DOHH2 (cell line): ENCODE measurements around the gene MAPRE3.

ENCODE experiments used
- H3F3A ChIP-seq: fragments of 200-600 bp; sonication (generic), shearing (Covaris generic); 2 replicates; pipeline ENCODE4 v1.6.0; 2016; ENCODE audit warnings: antibody characterized with exemption, mild to moderate bottlenecking; ENCODE audit not compliant: control insufficient read depth, insufficient read depth
- H3K27ac ChIP-seq: fragments of 200-600 bp; sonication (generic); 2 replicates; pipeline ENCODE4 v1.5.1; 2014; ENCODE audit warnings: low read depth, mild to moderate bottlenecking, low read length, moderate library complexity
- H3K27me3 ChIP-seq: fragments of 200-600 bp; sonication (generic); 2 replicates; pipeline ENCODE4 v1.6.1; 2014; ENCODE audit warnings: mild to moderate bottlenecking, low read length, mixed read lengths; ENCODE audit not compliant: control insufficient read depth
- H3K36me3 ChIP-seq: fragments of 200-600 bp; sonication (generic); 2 replicates; pipeline ENCODE4 v1.6.1; 2014; ENCODE audit warnings: mild to moderate bottlenecking, low read length, moderate library complexity, mixed read lengths; ENCODE audit not compliant: control insufficient read depth
- H3K4me1 ChIP-seq: fragments of 200-600 bp; sonication (generic); 2 replicates; pipeline ENCODE4 v1.6.1; 2014; ENCODE audit warnings: mild to moderate bottlenecking, low read length, mixed read lengths; ENCODE audit not compliant: control insufficient read depth
- H3K4me2 ChIP-seq: fragments of 200-600 bp; sonication (generic); 2 replicates; pipeline ENCODE4 v1.6.0; 2014; ENCODE audit warnings: mild to moderate bottlenecking, low read length, moderate library complexity
- H3K4me3 ChIP-seq: fragments of 200-600 bp; sonication (generic); 2 replicates; pipeline ENCODE4 v1.5.1; 2014; ENCODE audit warnings: mild to moderate bottlenecking, low read length, mixed read lengths
- H3K79me2 ChIP-seq: fragments of 200-600 bp; sonication (generic); 2 replicates; pipeline ENCODE4 v1.6.1; 2014; ENCODE audit warnings: mild to moderate bottlenecking, low read length, mixed read lengths; ENCODE audit not compliant: control insufficient read depth
- H3K9me2 ChIP-seq: fragments of 200-600 bp; sonication (generic); replicated peaks from 2 replicates; pipeline ENCODE4 v1.6.1; 2014; ENCODE audit warnings: mild to moderate bottlenecking, low read length, mixed read lengths; ENCODE audit not compliant: control insufficient read depth
- H3K9me3 ChIP-seq: fragments of 200-600 bp; sonication (generic); 2 replicates; pipeline ENCODE4 v1.6.1; 2014; ENCODE audit warnings: antibody characterized with exemption, low read length, mixed read lengths; ENCODE audit not compliant: control insufficient read depth, insufficient read depth
- H4K20me1 ChIP-seq: fragments of 200-600 bp; sonication (generic); 2 replicates; pipeline ENCODE4 v1.6.0; 2014; ENCODE audit warnings: low read depth, mild to moderate bottlenecking, antibody characterized with exemption, low read length, moderate library complexity; ENCODE audit not compliant: control insufficient read depth, insufficient read depth
- EZH2phosphoT487 ChIP-seq: fragments of 200-600 bp; sonication (generic); IDR thresholded peaks from 2 replicates; pipeline ENCODE4 v1.6.1; 2017; ENCODE audit warnings: borderline replicate concordance, mild to moderate bottlenecking, antibody characterized with exemption, low read length, moderate library complexity, mixed read lengths
- TF ChIP-seq, protein P1 (sequence below): fragments of 200-600 bp; sonication (generic); IDR thresholded peaks from one replicate; pipeline ENCODE4 v1.5.1; 2014; ENCODE audit warnings: antibody characterized with exemption, mild to moderate bottlenecking, low read depth, low read length; ENCODE audit not compliant: poor library complexity, severe bottlenecking

The MAPRE3 gene

DNA sequence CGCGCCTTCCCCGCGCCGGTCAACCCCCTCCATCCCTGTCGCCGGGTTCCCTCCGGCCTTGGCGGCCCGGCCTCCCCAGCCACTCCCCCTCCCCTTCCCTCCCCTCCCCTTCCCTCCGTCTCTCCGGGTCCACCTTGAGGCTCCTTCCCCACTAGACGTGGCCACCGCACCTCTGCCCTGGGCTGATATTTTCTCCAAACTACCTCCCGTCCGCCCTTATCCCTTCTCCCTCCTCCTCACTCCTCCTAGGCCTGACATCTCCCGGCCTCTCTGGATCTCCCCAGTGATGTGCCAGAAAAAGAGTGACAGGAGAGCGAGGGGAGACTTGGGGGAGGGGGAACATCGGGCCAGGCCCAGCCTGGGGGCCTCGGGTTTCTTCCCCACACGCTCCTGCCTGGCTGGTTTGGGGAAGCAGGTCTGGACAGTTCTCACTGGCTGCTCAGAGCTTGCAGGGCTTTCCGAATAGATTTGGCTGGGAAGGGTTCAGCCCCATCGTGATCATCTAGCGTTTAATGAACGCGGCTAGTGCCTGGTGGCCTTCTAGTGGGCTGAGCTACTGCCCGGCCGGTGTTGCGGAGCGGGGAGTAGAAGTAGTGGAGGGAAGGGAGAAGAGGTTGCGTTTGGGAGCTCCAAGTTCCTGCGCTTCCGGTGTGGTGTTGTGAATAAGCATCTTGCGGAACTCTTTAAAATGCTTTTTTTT is 641 bp downstream of the MAPRE3 start:
- peak overlapping the region; percentile 60 for H3K4me3 ChIP-seq
- H4K20me1 ChIP-seq, result no peaks in the 10 kb centered on the region
- peaks cover 7% of the 10 kb centered on the region for H3K4me1 ChIP-seq

DNA sequence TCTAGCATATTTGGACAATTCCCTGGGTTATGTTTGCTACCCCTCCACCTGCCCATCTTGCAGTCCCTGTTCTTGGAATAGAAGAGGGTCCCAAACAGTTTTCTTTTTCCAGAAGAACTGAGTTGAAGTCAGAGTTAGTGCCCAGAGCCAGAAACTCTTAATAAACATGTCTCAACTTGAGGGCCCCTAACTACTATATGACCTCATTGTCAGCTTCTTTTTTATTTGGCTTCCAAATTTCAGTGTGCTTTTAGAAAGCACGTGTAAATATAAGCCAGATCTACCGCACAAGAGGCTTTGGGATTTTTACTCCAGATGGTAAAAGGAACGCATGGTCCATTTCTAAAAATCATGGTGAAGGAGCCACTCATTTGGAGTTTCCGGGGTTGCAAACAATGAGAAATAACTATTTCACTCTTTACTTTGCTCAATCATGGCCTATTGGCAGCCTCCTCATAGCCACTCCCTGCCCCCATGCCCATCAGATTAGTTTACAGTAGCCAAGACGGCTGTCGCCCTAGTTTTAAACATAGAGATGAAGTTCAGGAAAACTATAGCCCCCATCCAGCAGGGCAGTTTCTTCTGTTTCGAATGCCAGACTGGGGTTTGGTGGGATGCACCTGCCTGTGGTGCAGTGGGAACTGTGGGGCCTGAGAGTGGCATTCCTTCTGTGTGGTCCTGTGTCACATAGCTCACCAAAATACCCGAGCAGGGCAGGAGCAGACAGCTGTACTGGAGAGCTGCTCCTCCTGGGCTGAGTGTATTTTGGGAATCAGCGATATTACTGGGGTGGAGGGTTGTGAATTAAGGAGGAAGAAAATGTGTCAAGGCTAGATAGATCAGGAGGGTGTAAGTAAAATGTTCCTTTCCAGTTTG is 1.7 kb downstream of the MAPRE3 start:
- Histone ChIP-seq H3K27me3 (peaks cover 55% of the 10 kb centered on the region), H3K27ac (no peak overlapping the region), H3K36me3 (no peaks in the 10 kb centered on the region), H3K4me1 (peaks cover 7% of the 10 kb centered on the region), H4K20me1 (no peaks in the 10 kb centered on the region), H3K79me2 (no peaks in the 10 kb centered on the region), H3F3A (no peaks in the 10 kb centered on the region), H3K9me3 (no peaks in the 10 kb centered on the region), H3K9me2 (no peaks in the 10 kb centered on the region), H3K4me2 (no peak overlapping the region), H3K4me3 (no peak overlapping the region)
- TF ChIP-seq, protein P1, sequence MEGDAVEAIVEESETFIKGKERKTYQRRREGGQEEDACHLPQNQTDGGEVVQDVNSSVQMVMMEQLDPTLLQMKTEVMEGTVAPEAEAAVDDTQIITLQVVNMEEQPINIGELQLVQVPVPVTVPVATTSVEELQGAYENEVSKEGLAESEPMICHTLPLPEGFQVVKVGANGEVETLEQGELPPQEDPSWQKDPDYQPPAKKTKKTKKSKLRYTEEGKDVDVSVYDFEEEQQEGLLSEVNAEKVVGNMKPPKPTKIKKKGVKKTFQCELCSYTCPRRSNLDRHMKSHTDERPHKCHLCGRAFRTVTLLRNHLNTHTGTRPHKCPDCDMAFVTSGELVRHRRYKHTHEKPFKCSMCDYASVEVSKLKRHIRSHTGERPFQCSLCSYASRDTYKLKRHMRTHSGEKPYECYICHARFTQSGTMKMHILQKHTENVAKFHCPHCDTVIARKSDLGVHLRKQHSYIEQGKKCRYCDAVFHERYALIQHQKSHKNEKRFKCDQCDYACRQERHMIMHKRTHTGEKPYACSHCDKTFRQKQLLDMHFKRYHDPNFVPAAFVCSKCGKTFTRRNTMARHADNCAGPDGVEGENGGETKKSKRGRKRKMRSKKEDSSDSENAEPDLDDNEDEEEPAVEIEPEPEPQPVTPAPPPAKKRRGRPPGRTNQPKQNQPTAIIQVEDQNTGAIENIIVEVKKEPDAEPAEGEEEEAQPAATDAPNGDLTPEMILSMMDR, result no peak
- no peak for TF ChIP-seq EZH2phosphoT487

More for the DNA sequence above, 641 bp downstream of the MAPRE3 start:
- TF ChIP-seq EZH2phosphoT487, result no peak
- TF ChIP-seq, protein P1, result no peak
- no peaks in the 10 kb centered on the region for H3K36me3 ChIP-seq
- H3K27me3 ChIP-seq, result peaks cover 51% of the 10 kb centered on the region
- H3F3A ChIP-seq, result no peaks in the 10 kb centered on the region
- no peaks in the 10 kb centered on the region for H3K79me2 ChIP-seq
- no peaks in the 10 kb centered on the region for H3K9me3 ChIP-seq
- H3K4me2 ChIP-seq, result peak overlapping the region; percentile 66
- no peaks in the 10 kb centered on the region for H3K9me2 ChIP-seq
- H3K27ac ChIP-seq, result no peak overlapping the region

DNA sequence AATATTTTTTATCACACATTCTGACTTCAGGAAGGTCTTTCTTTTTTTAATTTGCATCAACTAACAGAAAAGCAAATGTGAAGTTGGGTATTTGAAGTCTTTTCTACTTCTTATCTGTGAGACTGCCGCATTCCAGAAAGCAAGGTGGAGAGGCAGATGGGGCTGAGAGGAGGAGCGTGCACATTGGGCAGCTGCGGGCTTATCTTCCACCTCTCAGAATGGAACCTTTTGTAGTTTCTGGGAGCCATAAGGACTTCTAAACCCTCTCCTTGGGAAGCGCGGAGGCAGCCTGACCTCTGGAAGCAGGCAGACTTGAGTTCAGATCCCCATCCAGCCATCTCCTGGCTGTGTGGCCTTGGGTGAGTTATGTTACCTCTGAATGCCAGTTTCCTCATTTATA is 3.9 kb downstream of the MAPRE3 start:
- no peaks in the 10 kb centered on the region for H3K36me3 ChIP-seq
- H3K4me2 ChIP-seq, result no peak overlapping the region
- H3K4me1 ChIP-seq, result peaks cover 7% of the 10 kb centered on the region
- H3K27me3 ChIP-seq, result peaks cover 54% of the 10 kb centered on the region
- H3K9me2 ChIP-seq, result no peaks in the 10 kb centered on the region
- H3K4me3 ChIP-seq, result no peak overlapping the region
- H3F3A ChIP-seq, result no peaks in the 10 kb centered on the region
- TF ChIP-seq, protein P1, result no peak
- no peaks in the 10 kb centered on the region for H3K79me2 ChIP-seq
- no peaks in the 10 kb centered on the region for H3K9me3 ChIP-seq
- no peaks in the 10 kb centered on the region for H4K20me1 ChIP-seq
- no peak overlapping the region for H3K27ac ChIP-seq
